Measurements from ENCODE around the gene SLC39A7. TPM values are rescaled to one million over a fixed set of nuclear protein-coding genes. Genes with fewer than 3 reads are reported as not detected.
A peak's percentile ranks its signal among the peaks of the same experiment; 100 is the strongest.

The SLC39A7 gene
- total and polyA plus RNA-seq, 2 of the 13 experiments (the other 11 are each of a cell fraction or from before 2014, with no cell fraction given), result 142 to 229 TPM

- TF ChIP-seq GFI1 (CRISPR knock-in tag; IDR thresholded peaks at IDR 0.05; ENCODE audit: borderline replicate concordance) (no peak), PBX3 (CRISPR knock-in tag; IDR thresholded peaks at IDR 0.05; ENCODE audit: borderline replicate concordance) (no peak), ATF3 (CRISPR knock-in tag; IDR thresholded peaks at IDR 0.05) (no peak), RAD21 (CRISPR knock-in tag; IDR thresholded peaks at IDR 0.05) (no peak; the same call in 1 of the 2 replicates), ERF (CRISPR knock-in tag; IDR thresholded peaks at IDR 0.05) (peak; percentile 53), HNRNPL (IDR thresholded peaks at IDR 0.05; ENCODE audit: low read depth, low read length) (peak; percentile 79; the same call in 1 of the 2 replicates), ZNF124 (CRISPR knock-in tag; IDR thresholded peaks at IDR 0.05) (peak; percentile 90), GZF1 (CRISPR knock-in tag; IDR thresholded peaks at IDR 0.05) (no peak), RXRB (CRISPR knock-in tag; IDR thresholded peaks at IDR 0.05; ENCODE audit: borderline replicate concordance) (no peak; the same call in 1 of the 2 replicates), NCOA2 (CRISPR knock-in tag; IDR thresholded peaks at IDR 0.05) (0 out of 2 replicates have a peak, but pooled peaks have one; percentile 19), SP4 (CRISPR knock-in tag; IDR thresholded peaks at IDR 0.05) (peak; percentile 93), ZNF253 (CRISPR knock-in tag; IDR thresholded peaks at IDR 0.05; ENCODE audit: borderline replicate concordance) (0 out of 2 replicates have a peak, but pooled peaks have one; percentile 66), HDAC1 (CRISPR knock-in tag; IDR thresholded peaks at IDR 0.05) (peak; percentile 64), MEIS1 (CRISPR knock-in tag; IDR thresholded peaks at IDR 0.05; ENCODE audit: borderline replicate concordance) (0 out of 2 replicates have a peak, but pooled peaks have one; percentile 38), ZNF788 (CRISPR knock-in tag; IDR thresholded peaks at IDR 0.05; ENCODE audit: borderline replicate concordance) (peak; percentile 83; the same call in 1 of the 2 replicates), MLXIP (CRISPR knock-in tag; IDR thresholded peaks at IDR 0.05; ENCODE audit: borderline replicate concordance) (no peak), ZNF143 (CRISPR knock-in tag; IDR thresholded peaks at IDR 0.05) (no peak; the same call in 1 of the 2 replicates)
- TF ChIP-seq, protein P1, sequence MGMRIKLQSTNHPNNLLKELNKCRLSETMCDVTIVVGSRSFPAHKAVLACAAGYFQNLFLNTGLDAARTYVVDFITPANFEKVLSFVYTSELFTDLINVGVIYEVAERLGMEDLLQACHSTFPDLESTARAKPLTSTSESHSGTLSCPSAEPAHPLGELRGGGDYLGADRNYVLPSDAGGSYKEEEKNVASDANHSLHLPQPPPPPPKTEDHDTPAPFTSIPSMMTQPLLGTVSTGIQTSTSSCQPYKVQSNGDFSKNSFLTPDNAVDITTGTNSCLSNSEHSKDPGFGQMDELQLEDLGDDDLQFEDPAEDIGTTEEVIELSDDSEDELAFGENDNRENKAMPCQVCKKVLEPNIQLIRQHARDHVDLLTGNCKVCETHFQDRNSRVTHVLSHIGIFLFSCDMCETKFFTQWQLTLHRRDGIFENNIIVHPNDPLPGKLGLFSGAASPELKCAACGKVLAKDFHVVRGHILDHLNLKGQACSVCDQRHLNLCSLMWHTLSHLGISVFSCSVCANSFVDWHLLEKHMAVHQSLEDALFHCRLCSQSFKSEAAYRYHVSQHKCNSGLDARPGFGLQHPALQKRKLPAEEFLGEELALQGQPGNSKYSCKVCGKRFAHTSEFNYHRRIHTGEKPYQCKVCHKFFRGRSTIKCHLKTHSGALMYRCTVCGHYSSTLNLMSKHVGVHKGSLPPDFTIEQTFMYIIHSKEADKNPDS (CRISPR knock-in tag; IDR thresholded peaks at IDR 0.05), result peak; percentile 64; the same call in 1 of the 2 replicates
- TF ChIP-seq, protein P2, sequence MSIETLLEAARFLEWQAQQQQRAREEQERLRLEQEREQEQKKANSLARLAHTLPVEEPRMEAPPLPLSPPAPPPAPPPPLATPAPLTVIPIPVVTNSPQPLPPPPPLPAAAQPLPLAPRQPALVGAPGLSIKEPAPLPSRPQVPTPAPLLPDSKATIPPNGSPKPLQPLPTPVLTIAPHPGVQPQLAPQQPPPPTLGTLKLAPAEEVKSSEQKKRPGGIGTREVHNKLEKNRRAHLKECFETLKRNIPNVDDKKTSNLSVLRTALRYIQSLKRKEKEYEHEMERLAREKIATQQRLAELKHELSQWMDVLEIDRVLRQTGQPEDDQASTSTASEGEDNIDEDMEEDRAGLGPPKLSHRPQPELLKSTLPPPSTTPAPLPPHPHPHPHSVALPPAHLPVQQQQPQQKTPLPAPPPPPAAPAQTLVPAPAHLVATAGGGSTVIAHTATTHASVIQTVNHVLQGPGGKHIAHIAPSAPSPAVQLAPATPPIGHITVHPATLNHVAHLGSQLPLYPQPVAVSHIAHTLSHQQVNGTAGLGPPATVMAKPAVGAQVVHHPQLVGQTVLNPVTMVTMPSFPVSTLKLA (IDR thresholded peaks at IDR 0.05), result no peak
- TF ChIP-seq, protein P3, sequence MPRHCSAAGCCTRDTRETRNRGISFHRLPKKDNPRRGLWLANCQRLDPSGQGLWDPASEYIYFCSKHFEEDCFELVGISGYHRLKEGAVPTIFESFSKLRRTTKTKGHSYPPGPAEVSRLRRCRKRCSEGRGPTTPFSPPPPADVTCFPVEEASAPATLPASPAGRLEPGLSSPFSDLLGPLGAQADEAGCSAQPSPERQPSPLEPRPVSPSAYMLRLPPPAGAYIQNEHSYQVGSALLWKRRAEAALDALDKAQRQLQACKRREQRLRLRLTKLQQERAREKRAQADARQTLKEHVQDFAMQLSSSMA (CRISPR knock-in tag; IDR thresholded peaks at IDR 0.05), result peak; percentile 56; the same call in 1 of the 2 replicates
Measured at GRCh38 chr6:33204415-33205190, 3.9 kb downstream of the SLC39A7 start, which contains the start of gene HSD17B8 (continued).
